Stimulated activated CD8-positive, alpha-beta memory T cell treated with anti-CD3 and anti-CD28 coated beads, Interleukin-7, amount 100 ng/mL, for 24 hours (primary cell): ENCODE measurements around the gene CABLES1.

ENCODE experiments used
- DNase-seq: peaks from one replicate; pipeline ENCODE4 v3.0.0-alpha.2; 2020; ENCODE audit warnings: low read depth

Gene CABLES1

GRCh38 chr18:23194155-23194996 is 59.1 kb downstream of the CABLES1 start:
- no peak for DNase-seq

GRCh38 chr18:23194997-23195957 is 60.0 kb downstream of the CABLES1 start:
- DNase-seq: no peak

- no peak for DNase-seq
Observed at GRCh38 chr18:23196119-23197007, 61.1 kb downstream of the CABLES1 start.

GRCh38 chr18:23198217-23198845 is 63.0 kb downstream of the CABLES1 start:
- DNase-seq: no peak

- no peak for DNase-seq
Observed at GRCh38 chr18:23200756-23201155, 65.5 kb downstream of the CABLES1 start.

- no peak for DNase-seq
Observed at GRCh38 chr18:23201741-23202140, 66.5 kb downstream of the CABLES1 start.

- DNase-seq: no peak
Observed at GRCh38 chr18:23203891-23204432, 68.7 kb downstream of the CABLES1 start.

GRCh38 chr18:23204589-23205235 is 69.4 kb downstream of the CABLES1 start:
- no peak for DNase-seq

- no peak for DNase-seq
Observed at GRCh38 chr18:23205980-23206379, 70.7 kb downstream of the CABLES1 start.

- DNase-seq: no peak
Observed at GRCh38 chr18:23207191-23207955, 72.1 kb downstream of the CABLES1 start.

- DNase-seq: no peak
Observed at GRCh38 chr18:23207994-23208393, 72.7 kb downstream of the CABLES1 start.

- DNase-seq: no peak
Observed at GRCh38 chr18:23208600-23208999, 73.3 kb downstream of the CABLES1 start.

GRCh38 chr18:23209031-23209430 is 73.7 kb downstream of the CABLES1 start:
- DNase-seq: no peak

- no peak for DNase-seq
Observed at GRCh38 chr18:23209796-23210195, 74.5 kb downstream of the CABLES1 start.

- DNase-seq: no peak
Observed at GRCh38 chr18:23210526-23210925, 75.2 kb downstream of the CABLES1 start.

- DNase-seq: no peak
Observed at GRCh38 chr18:23211146-23211545, 75.9 kb downstream of the CABLES1 start.

GRCh38 chr18:23212161-23212560 is 76.9 kb downstream of the CABLES1 start:
- DNase-seq: no peak

- no peak for DNase-seq
Observed at GRCh38 chr18:23213200-23213599, 77.9 kb downstream of the CABLES1 start.

GRCh38 chr18:23217781-23218180 is 82.5 kb downstream of the CABLES1 start:
- no peak for DNase-seq

GRCh38 chr18:23220355-23220754 is 85.1 kb downstream of the CABLES1 start:
- DNase-seq: no peak
